ENCODE results near the gene ETV6. TPM values are rescaled to one million over a fixed set of nuclear protein-coding genes. Genes with fewer than 3 reads are reported as not detected.

Gene ETV6
- total and polyA plus RNA-seq, 2 of the 8 experiments (the other 6 are each of a cell fraction or from before 2014, with no cell fraction given), result 5.5 to 23.9 TPM

GRCh38 chr12:11793921-11794710, 144.6 kb downstream of the ETV6 start (continued):
- TF ChIP-seq CHD1 (IDR thresholded peaks at IDR 0.05; ENCODE audit: low read depth, low read length) (no peak), JUND (IDR thresholded peaks at IDR 0.05; ENCODE audit: low read length) (no peak), SP2 (IDR thresholded peaks at IDR 0.05; ENCODE audit: low read length) (no peak), KDM5A (IDR thresholded peaks at IDR 0.05; ENCODE audit: low read length) (no peak), EP300 (IDR thresholded peaks at IDR 0.05; ENCODE audit: borderline replicate concordance in 1 of 2, low read depth in 2 of 2, low read length in 2 of 2) (no peak), E2F6 (IDR thresholded peaks at IDR 0.05) (no peak)

All from H1 (cell line).